ENCODE results near the gene ARHGAP8. TPM values are rescaled to one million over a fixed set of nuclear protein-coding genes. Genes with fewer than 3 reads are reported as not detected.

Gene ARHGAP8
- total and polyA plus RNA-seq, 12 donors, result 0.17 to 0.53 (median 0.33) TPM; not detected in 5

- 81 to 82% methylated on average over 23 of the region's 23 CpGs for WGBS, 2 donors
These were observed 17.4 kb upstream of the ARHGAP8 start for GRCh38 chr22:44734801-44735517.

GRCh38 chr22:44735518-44736428 is 16.6 kb upstream of the ARHGAP8 start:
- Histone ChIP-seq H3K27ac (no peak overlapping the region), H3K4me3 (no peak overlapping the region), H3K9me3 (no peaks in the 10 kb centered on the region), H3K27me3 (peaks cover 0 to 42% (median 31%) of the 10 kb centered on the region in 7 donors), H3K36me3 (no peaks in the 10 kb centered on the region), H3K4me1 (peaks cover 0 to 15% (median 0%) of the 10 kb centered on the region in 9 donors)
- ATAC-seq, result peak; percentile 19 to 74 (median 54)
- whole genome bisulfite sequencing, 2 donors, result 31 to 41% methylated on average over 22 to 28 of the region's 28 CpGs
- intact Hi-C loops (cut with DNase I), result loop anchor here (1.0 to 2.0 kb wide), 3 partner anchors 37 to 39 kb away; no protein-coding TSS in a partner anchor
- TF ChIP-seq CTCF (IDR thresholded peaks at IDR 0.05), result peak; percentile 95 to 100 (median 99)
- peak; percentile 70 to 83 for DNase-seq

More at GRCh38 chr22:44734801-44735517, 17.4 kb upstream of the ARHGAP8 start:
- intact Hi-C loops (cut with DNase I), result loop anchor here in 5 of 10 donors (1.0 to 2.0 kb wide), 3 partner anchors 36 to 38 kb away; no protein-coding TSS in a partner anchor
- DNase-seq, result no peak
- no peak overlapping the region for H3K27ac ChIP-seq
- no peak for TF ChIP-seq CTCF (IDR thresholded peaks at IDR 0.05)
- peaks cover 0 to 20% (median 4%) of the 10 kb centered on the region in 9 donors for H3K4me1 ChIP-seq
- no peaks in the 10 kb centered on the region for H3K36me3 ChIP-seq
- no peaks in the 10 kb centered on the region for H3K9me3 ChIP-seq
- no peak overlapping the region for H3K4me3 ChIP-seq
- ATAC-seq, result no peak
- peaks cover 0 to 42% (median 31%) of the 10 kb centered on the region in 7 donors for H3K27me3 ChIP-seq

- Histone ChIP-seq H3K27ac (no peak overlapping the region), H3K27me3 (peaks cover 0 to 47% (median 31%) of the 10 kb centered on the region in 7 donors), H3K9me3 (no peaks in the 10 kb centered on the region), H3K36me3 (no peaks in the 10 kb centered on the region), H3K4me3 (no peak overlapping the region), H3K4me1 (peaks cover 0 to 15% (median 0%) of the 10 kb centered on the region in 9 donors)
- intact Hi-C loops (cut with DNase I), result loop anchor here in 5 of 10 donors (1.0 to 2.0 kb wide), 3 partner anchors 38 to 40 kb away; no protein-coding TSS in a partner anchor
- 49 to 61% methylated on average over 50 to 52 of the region's 52 CpGs for WGBS, 2 donors
- peak in 5 of 8 donors; percentile 6 to 28 (median 18) for ATAC-seq
- no peak for TF ChIP-seq CTCF (IDR thresholded peaks at IDR 0.05)
- DNase-seq, result no peak
These were observed 15.6 kb upstream of the ARHGAP8 start for GRCh38 chr22:44736581-44737405.
